C4-2B (cell line): ENCODE results near the gene TNIP1.

Experiments used
- H3K27ac ChIP-seq: fragments of 450-650 bp; 2 replicates; pipeline ENCODE4 v1.5.1; 2017
- ZFX ChIP-seq: fragments of 450-650 bp; IDR thresholded peaks from 2 replicates; pipeline ENCODE4 v1.6.1; 2017
- TF ChIP-seq, protein P1 (sequence below): fragments of 450-650 bp; conservative IDR thresholded peaks from 2 replicates; pipeline ENCODE4 v1.5.1; 2017; ENCODE audit warnings: mild to moderate bottlenecking

Gene TNIP1

DNA sequence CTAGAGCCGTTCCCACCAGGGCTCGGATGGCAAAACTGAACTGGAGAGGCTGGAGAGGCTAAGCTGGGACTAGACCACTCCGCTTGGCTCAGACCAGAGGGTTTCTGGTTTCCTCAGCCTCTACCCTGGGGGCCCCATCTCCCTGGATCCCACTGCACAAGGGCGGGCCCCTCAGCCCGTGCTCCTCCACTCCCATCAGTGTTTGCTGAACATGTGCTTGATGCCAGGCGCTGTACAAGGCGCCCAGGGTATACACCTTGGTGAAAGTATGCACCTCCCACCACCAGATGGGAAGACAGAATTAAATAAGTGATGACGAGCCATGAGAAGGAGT lies 42.5 kb downstream of the TNIP1 start:
- no peak overlapping the region for H3K27ac ChIP-seq
- no peak for TF ChIP-seq ZFX
- TF ChIP-seq, protein P1, sequence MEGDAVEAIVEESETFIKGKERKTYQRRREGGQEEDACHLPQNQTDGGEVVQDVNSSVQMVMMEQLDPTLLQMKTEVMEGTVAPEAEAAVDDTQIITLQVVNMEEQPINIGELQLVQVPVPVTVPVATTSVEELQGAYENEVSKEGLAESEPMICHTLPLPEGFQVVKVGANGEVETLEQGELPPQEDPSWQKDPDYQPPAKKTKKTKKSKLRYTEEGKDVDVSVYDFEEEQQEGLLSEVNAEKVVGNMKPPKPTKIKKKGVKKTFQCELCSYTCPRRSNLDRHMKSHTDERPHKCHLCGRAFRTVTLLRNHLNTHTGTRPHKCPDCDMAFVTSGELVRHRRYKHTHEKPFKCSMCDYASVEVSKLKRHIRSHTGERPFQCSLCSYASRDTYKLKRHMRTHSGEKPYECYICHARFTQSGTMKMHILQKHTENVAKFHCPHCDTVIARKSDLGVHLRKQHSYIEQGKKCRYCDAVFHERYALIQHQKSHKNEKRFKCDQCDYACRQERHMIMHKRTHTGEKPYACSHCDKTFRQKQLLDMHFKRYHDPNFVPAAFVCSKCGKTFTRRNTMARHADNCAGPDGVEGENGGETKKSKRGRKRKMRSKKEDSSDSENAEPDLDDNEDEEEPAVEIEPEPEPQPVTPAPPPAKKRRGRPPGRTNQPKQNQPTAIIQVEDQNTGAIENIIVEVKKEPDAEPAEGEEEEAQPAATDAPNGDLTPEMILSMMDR, result no peak

DNA sequence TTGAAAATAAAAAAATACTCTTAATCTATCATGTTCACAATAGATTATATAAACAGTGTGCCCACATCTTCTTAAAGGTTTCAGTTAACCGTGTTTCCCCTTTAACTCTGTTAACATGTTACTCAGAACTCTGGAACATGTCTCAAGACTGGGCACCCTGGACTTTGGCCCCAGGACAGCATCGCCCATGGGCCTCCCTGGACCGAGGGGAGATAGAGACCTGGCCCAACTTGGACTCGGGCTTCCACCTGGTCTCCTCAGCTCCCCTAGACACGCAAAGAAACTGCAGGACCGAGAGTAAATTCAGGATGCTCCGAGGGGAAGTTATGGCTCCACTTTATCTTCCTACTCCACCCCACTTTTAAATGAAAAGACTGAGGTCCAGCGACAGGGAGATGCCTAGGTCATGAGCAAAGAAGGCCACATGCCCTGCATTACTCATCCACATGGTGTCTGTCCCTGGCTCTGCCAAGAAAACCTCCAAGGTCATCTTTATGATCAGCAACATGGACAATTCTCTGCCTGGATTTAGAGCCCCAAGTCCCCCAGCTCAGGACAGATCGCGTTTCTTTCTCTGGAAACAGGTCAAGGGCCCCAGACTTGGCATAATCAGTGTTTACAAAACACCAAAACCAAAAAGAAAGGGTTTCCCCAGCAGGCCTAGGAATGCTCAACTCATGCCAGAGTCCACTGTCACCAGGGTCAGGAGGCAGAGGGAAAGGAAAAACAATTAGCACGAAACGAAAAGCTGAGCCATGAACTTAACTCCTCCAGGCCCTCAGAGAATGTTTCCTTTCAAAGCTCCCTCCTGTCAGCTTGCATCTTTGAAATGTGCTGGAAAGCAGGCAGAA lies 43.0 kb downstream of the TNIP1 start:
- TF ChIP-seq, protein P1, result no peak
- no peak for TF ChIP-seq ZFX
- H3K27ac ChIP-seq, result no peak overlapping the region

DNA sequence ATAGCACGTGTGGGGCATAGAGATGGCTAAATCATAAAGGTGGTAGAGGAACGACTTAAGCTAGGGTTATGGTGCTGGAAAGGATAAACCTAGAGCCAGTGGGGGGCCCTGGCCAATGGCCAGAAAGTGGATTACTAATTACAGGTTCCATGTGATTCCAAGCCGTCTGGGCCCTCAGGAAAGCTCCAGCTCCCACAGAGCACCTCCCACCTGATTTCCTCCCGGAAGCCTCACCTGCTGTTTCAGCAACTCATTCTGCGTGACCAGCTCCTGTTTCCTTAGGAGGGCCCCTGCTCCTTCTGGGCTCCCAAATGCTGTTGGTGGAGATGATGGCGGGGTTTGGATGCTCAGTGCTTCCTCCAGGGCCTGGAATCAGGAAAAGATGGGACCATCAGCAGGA lies 44.3 kb downstream of the TNIP1 start:
- no peak for TF ChIP-seq ZFX
- TF ChIP-seq, protein P1, result no peak
- H3K27ac ChIP-seq, result no peak overlapping the region

DNA sequence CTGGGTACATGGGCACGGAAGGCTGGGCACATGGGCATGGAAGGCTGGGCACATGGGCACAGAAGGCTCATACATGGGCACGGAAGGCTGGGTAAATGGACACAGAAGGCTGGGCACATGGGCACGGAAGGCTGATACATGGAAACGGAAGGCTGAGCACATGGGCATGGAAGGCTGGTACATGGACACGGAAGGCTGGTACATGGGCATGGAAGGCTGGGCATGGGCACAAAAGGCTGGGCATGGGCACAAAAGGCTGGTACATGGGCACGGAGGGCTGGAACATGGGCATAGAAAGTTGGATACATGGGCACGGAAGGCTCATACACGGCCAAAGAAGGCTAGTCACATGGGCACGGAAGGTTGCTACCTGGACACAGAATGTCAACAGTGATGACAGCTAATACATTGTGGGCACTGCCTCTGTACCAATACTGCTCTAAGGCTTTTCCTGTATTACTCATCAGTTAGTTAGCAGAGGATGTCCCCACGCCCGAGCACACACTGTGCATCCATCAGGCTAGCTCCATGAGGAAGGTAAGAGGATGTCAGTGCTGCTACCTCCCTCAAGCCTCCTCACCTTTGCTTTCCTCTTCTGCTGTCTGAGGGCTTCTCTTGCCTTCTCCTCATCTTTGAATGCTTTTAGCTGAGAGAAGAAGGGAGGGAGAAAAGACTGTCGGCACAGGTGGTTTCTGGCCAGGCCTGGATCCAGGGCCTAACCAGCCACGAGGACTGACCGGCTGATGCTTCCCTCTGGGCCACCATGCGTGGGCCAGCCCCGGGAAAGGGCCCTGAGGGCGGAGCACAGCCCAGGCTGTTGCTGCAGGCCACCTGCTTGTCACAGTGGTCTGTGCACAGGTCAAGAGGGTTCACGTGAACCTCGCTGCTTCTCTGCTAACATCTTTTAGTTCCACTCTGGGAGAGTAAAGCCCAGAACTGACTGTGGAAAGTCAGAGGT lies 46.1 kb downstream of the TNIP1 start:
- H3K27ac ChIP-seq, result no peak overlapping the region
- TF ChIP-seq ZFX, result no peak
- TF ChIP-seq, protein P1, result no peak

DNA sequence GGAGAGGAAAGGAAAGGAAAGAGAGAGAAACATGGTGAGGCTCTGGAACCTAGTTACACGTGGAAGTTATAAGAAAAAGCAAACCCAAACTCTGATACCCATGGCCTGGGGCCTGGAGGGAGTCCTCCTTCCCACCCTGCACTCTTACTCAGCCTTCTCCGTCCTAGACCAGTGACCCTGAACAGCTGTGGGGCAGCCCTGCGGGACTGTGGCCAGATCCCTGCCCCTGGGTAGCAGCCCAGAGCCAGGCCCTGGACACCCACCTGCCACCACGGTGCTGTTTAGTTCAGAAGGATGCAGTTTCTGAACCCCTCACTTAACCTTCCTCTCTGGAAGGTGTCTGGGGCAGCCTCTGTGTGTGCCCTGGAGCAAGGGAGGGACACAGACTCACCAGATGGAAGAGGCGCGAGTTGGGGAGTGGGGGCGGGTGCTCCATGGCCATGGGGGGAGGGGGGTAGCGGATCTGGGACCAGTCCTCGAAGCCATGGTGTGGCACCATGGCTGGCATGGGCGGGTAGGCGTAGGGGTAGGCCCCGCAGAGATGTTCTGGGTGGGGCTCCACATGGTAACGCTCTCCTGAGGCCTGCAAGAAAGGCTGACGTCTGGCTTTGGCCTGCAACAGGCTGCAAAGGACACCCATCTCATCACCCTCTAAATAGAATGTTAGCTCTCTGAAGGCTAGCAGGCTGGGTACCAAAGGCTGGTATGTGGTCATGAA lies 47.5 kb downstream of the TNIP1 start:
- no peak overlapping the region for H3K27ac ChIP-seq
- TF ChIP-seq, protein P1, result no peak
- no peak for TF ChIP-seq ZFX

DNA sequence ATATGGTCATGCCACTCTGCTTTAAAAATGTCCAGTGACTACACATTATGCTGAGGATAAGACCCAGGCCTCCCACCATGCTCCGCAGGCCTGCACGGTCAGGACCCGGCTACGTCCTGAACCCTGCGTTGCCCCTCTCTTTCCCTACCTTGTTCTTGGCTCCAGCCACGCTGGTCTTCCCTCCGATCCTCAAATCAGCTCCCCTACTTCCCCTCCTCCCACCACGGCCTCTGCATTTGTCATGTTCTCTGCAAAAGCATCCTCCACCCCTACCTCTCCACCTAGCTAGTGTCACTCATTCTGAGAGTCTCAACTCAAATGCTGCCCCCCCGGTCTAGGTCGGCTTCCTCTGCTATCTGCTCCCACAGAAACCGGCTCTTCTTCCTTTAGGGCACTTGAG lies 49.3 kb downstream of the TNIP1 start:
- no peak overlapping the region for H3K27ac ChIP-seq
- TF ChIP-seq ZFX, result no peak
- TF ChIP-seq, protein P1, result no peak
